Left ventricle myocardium superior (tissue), 1 donor: ENCODE measurements around the gene ZNF710. TPM values are rescaled to one million over a fixed set of nuclear protein-coding genes. Genes with fewer than 3 reads are reported as not detected.
"Not testable (repeated sequence)": the region's sequence is repeated elsewhere in the genome, so short reads cannot be mapped to it uniquely, and the experiment has no call there.

Source experiments
- ATAC-seq: fragments of 200-7000 bp; cut with Tn5 transposase; one replicate; pipeline ENCODE4 v1.9.1; 2020; ENCODE audit warnings: mild to moderate bottlenecking, moderate library complexity
- DNase-seq: peaks from one replicate; pipeline ENCODE4 v3.0.0-alpha.2; 2020
- intact Hi-C: fragments of 100-400 bp; cut with micrococcal nuclease; formaldehyde crosslinking; loops from one replicate; pipeline ENCODE4 v1.11.0; 2022
- long read RNA-seq: library from polyadenylated mRNA; unstranded; transcript quantifications from one replicate; pipeline ENCODE4 v2.0.0, GENCODE V29; 2021
- total RNA-seq: library from RNA; stranded (reverse); fragmentation: NEBNext Ultra II Directional; extraction: Animal tissue kit (Norgen Biotek cat#: 25700); gene quantifications from one replicate; pipeline ENCODE4 v1.2.1, GENCODE V29; 2021
- donor health status: DM: no; HTN: yes; CAD: no; lungs with severe emphysema.

Gene ZNF710
- total RNA-seq = 6.1 TPM
- long read RNA-seq, partial matches to known transcripts = 1 of 8 reads
- long read RNA-seq, other reads (novel, unspliced or antisense) = 6 of 8 reads

- intact Hi-C loops = no loop called here
- peak; percentile 71 for DNase-seq
Measured at GRCh38 chr15:90001062-90001682, at the start of gene ZNF710. Gene ZNF710 (plus strand): TSS chr15:90001324. CDS start chr15:90067138, 65,814 bp downstream.

GRCh38 chr15:89954541-89954940, 46.6 kb upstream of the ZNF710 start:
- intact Hi-C loops = no loop called here
- no peak for DNase-seq
- no peak for ATAC-seq

More at GRCh38 chr15:90001062-90001682, at the start of gene ZNF710:
- ATAC-seq = peak; percentile 54

- intact Hi-C loops, ATAC-seq, DNase-seq: not testable (repeated sequence)
Measured at GRCh38 chr15:89955449-89955998, 45.6 kb upstream of the ZNF710 start.

GRCh38 chr15:89958107-89958805, 42.9 kb upstream of the ZNF710 start:
- no peak for DNase-seq
- ATAC-seq = no peak
- intact Hi-C loops = no loop called here

GRCh38 chr15:89963301-89964231, 37.6 kb upstream of the ZNF710 start:
- ATAC-seq (peak; percentile 57), DNase-seq (no peak)
- intact Hi-C loops = no loop called here

GRCh38 chr15:89964232-89964954, 36.7 kb upstream of the ZNF710 start:
- DNase-seq (peak; percentile 31), ATAC-seq (peak; percentile 80)
- intact Hi-C loops = no loop called here

GRCh38 chr15:89967881-89968280, 33.2 kb upstream of the ZNF710 start:
- no peak for ATAC-seq

GRCh38 chr15:89971592-89971997, 29.5 kb upstream of the ZNF710 start:
- intact Hi-C loops = no loop called here
- peak; percentile 70 for DNase-seq

More at GRCh38 chr15:89967881-89968280, 33.2 kb upstream of the ZNF710 start:
- no peak for DNase-seq
- intact Hi-C loops = no loop called here

GRCh38 chr15:89972085-89972484, 29.0 kb upstream of the ZNF710 start:
- DNase-seq (no peak), ATAC-seq (no peak)
- intact Hi-C loops = no loop called here

More at GRCh38 chr15:89971592-89971997, 29.5 kb upstream of the ZNF710 start:
- ATAC-seq = peak; percentile 90

GRCh38 chr15:89975482-89976245, 25.5 kb upstream of the ZNF710 start:
- ATAC-seq (peak; percentile 56), DNase-seq (no peak)
- intact Hi-C loops = no loop called here

GRCh38 chr15:89976246-89976600, 24.9 kb upstream of the ZNF710 start:
- ATAC-seq (no peak), DNase-seq (no peak)
- intact Hi-C loops = no loop called here

- DNase-seq, intact Hi-C loops, ATAC-seq: not testable (repeated sequence)
Measured at GRCh38 chr15:89977836-89978235, 23.3 kb upstream of the ZNF710 start.

- ATAC-seq = no peak
- intact Hi-C loops = no loop called here
- DNase-seq = no peak
Measured at GRCh38 chr15:89978914-89979313, 22.2 kb upstream of the ZNF710 start.

- ATAC-seq = no peak
- intact Hi-C loops = no loop called here
- no peak for DNase-seq
Measured at GRCh38 chr15:89980896-89981295, 20.2 kb upstream of the ZNF710 start.

- no peak for DNase-seq
- no peak for ATAC-seq
- intact Hi-C loops = no loop called here
Measured at GRCh38 chr15:89982315-89983055, 18.6 kb upstream of the ZNF710 start.

- intact Hi-C loops = no loop called here
- DNase-seq = no peak
- no peak for ATAC-seq
Measured at GRCh38 chr15:89984001-89984400, 17.1 kb upstream of the ZNF710 start.

- intact Hi-C loops = no loop called here
- no peak for ATAC-seq
- no peak for DNase-seq
Measured at GRCh38 chr15:89984421-89985010, 16.6 kb upstream of the ZNF710 start.
